DMS153 treated with DMSO at 0.1 percent for 48 hours (cell line): ENCODE data around the gene RNF222.

Source experiments
- DNase-seq: peaks from one replicate; lab custom pipeline; 2025; ENCODE audit not compliant: unreplicated experiment; lab: John Stamatoyannopoulos, UW

The RNF222 gene

DNA sequence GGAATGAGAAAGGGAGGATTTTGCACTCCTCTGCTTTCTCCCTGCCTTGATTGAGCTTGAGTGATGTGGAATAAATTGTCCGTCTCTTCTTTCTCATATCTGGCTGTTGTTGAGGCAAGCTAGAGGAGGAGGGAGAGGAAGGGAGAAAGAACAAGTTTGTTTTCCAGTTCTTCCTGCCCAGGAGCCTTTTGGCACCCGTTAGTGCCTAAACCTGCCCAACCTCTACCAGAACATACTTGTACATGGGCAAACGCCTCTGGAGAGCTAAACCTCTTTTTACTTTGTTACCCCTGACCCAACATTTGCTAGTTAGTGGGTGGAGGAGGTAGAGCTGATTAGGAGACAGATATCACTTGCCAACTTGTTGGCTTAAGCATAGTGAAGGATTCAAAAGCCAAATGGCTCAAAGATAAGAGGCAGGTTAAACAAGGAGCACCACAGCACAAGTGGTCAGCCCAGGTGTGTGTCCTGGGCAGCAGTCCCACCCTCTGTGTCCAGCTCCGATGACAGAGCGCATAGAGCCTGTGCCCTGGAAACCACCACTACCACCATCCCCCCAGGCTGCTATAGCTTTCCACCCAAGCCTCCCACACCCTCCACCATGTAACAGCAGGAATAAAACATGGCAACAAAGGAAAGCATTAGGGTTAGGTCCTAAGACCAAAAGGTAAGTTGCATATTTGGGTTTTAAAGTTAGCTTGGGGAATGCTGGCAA lies 51.5 kb downstream of the RNF222 start:
- no peak for DNase-seq

DNA sequence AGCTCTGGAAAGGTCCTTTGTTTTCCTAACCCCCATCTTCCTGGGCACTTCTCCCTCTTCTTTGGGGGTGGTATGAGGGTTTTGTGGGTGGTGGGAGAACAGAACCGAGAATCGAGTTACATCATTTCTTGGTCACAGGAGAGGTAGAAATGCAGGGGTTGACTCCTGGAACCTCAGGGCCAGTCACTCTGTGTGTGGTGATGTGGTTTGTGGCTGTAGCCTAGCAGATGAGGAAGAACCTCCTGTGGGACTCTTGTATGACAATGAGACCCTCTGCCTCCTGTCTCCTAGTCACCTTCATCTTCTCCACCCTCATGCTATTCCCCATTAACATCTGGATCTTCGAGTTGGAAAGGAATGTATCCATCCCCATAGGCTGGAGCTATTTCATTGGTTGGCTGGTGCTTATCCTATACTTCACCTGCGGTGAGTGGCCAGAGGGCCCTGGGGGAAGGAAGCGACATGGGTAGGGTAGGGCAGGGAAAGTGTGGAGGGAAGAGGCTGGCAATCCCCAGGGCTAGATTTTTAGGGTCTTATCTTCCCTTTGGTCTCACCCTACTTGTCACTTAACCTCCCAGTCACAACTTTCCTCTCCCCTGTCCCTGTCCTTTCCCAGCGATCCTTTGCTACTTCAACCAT lies 52.5 kb downstream of the RNF222 start:
- no peak for DNase-seq

DNA sequence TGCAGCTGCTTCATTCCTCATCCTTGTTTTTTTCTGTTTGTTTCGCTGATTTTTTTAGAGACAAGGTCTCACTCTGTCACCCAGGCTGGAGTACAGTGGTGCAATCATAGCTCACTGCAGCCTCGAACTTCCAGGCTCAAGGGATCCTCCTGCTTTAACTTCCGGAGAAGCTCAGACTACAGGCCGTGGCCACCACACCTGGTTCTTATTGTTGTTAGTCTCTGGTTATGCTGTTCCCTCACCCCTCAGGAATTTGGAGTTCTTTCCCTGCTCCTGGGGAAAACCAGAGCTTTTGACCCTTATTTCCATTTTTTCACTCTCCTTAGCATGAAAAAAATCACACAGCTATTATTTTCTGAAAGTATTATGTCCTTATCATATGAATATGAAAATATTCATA lies 56.2 kb downstream of the RNF222 start:
- no peak for DNase-seq
